ENCODE measurements around the gene ELOA.

ELOA gene

DNA sequence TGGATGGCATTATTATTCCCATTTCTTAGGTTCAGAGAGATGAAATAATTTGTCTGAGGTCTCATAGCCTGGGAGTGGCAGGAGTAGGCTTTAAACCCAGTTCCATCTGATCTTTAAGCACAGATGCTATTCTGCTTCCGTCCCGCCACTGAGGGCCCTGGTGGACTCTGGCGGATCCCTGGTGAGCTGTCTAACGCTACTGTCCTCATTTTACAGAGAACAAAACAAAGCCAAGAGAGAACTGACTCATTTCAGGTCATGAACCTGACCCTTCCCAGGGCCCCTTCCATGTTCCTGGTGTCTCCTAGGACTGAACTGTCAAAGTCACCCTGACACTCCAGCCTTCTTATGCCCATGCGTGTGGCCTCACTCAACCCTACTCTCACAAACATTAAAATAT lies 60.4 kb downstream of the ELOA start:
- no peak for DNase-seq

DNA sequence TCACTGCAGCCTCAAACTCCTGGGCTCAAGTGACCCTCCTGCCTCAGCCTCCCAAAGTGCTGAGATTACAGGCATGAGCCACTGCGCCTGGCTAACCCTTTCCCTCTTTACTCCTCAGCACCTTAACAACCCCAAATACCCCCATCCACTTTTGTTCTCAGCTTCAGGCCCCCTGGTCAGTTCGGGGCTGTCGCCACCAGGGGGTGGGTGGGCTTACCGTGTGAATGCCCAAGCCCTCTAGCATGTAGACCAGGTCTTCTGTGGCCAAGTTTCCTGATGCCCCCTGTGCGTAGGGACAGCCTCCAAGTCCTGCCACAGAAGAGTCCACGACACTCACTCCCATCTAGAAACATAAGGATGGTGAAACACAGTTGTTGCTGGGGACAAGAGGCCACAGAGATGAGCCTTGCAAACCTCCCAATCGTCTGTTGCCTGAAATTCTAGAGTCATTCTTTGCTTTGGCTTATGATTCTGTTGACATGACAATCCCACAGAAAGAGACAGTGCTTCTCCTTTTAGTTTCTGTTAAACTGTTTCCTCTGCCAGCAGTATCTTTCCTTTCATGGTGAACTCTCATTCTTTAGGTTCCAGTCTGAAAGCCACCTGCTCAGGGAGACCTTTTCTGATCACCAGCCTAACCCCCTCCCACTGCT lies 61.0 kb downstream of the ELOA start:
- DNase-seq: no peak

DNA sequence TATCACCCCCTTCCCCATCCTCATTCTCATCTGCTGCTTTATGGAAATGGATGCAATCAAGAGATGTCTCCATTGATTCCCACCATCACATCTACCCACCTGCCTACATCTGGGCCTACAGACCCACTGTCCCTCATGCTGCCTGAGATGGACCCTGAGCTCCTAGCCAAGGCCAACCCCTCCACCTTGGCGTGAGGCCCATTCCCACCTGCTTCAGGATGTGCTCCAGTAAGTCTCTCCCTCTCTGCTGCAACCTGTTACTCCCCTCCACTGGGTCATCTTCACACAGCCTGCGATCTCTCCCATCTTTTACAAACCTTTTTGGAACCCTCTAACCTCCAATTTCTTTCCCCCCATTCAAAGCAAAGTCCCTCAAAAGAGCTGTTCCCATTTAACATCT lies 61.8 kb downstream of the ELOA start:
- DNase-seq: no peak

DNA sequence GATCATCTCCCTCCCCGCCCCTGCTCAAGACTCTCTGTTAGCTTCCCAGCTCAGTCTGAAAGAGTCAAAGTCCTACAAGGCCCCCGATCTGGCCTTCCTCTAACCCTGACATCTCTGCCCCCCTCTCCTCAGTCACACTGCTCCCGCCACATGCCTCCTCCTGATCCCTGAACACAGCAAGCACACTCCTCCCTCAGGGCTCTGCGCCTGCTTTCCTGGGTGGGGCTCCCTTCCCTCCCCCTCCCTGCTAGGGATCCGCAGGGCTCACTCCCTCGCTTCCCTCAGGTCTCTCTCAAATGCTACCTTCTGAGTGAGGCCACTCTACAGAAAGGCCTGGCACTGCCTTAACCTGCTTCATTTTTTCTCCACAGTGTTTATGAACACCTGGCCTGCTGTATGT lies 63.0 kb downstream of the ELOA start:
- DNase-seq: no peak

DNA sequence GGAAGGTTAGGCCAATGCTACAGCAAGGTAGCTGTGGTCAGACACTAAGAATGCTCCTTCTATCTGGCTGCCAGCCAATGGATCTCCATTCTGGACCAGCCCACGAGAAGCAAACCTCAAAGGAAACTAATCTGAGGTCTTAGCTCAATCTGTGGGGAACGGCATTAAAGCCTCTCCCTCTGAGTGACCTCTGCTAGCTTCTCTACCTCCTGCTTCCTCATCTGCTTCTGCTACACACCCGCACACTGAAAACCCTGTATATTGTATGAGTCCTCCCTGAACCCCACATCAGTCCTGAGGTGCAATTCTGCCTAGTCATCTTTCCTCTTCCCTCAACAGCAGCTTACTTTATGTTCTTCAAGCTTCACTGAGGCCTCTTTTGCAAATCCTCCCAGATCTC lies 64.2 kb downstream of the ELOA start:
- DNase-seq: no peak

DNA sequence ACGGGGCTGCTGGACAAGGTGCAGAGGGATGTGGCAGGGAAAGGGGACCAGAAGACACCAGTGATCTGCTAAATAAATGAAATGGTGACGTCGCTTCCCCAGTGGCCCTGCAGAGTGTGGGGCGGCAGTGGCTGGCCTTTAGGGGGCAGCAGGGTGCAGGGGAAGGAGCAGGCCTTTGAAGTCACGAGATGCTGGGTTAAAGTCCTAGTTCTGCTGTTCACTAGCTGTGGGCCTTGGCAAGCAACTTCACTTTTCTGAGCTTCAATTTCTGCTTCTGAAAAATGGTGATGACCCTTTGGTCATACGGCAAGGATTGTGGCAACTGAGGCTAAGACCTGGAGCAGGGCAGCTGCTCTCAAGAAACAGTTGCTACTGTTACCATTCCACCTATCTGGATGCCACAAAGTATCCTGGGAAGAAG lies 66.5 kb downstream of the ELOA start:
- DNase-seq: peak; percentile 89

DNA sequence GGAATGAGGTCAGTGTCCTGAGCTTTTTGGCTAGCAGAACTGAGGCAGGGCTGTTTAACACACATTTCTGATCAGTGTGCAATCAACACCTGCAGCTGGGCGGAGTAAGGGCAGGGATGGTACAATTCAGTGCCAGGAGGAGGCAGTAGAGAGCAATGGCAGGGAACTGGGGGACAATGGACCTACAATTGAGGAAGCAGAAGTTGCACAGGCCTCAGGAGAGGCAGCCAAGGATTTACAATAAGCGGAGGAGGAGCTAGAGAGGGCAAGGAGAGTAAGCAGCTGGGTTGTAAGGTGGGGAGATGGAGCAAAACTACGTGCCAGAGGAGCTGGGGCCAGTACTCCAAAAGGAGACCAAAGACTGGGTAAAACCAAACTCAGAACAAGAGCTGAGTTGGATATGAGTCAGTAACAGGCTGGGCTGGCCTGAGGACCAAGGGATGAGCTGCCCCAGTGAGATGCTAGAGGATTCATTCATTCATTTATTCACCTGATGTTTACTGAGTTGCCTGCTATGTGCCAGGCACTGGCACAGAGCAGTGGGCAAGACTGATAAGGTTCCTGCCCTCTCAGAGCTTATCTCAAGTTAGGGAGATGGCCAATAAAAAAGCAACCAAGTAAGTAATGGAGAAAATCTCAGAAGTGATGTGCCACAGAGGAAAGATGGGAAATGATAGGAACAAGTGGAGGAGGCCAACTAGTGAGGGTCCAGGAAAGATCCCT lies 67.7 kb downstream of the ELOA start:
- DNase-seq: peak; percentile 80

Data from hematopoietic multipotent progenitor cell treated with erythropoietin and hydrocortisone succinate and interleukin-3 and kit ligand, for 8 days (in vitro differentiated cells).